ENCODE measurements around the gene TNNC1.
A peak's percentile ranks its signal among the peaks of the same experiment; 100 is the strongest.

Gene TNNC1

DNA sequence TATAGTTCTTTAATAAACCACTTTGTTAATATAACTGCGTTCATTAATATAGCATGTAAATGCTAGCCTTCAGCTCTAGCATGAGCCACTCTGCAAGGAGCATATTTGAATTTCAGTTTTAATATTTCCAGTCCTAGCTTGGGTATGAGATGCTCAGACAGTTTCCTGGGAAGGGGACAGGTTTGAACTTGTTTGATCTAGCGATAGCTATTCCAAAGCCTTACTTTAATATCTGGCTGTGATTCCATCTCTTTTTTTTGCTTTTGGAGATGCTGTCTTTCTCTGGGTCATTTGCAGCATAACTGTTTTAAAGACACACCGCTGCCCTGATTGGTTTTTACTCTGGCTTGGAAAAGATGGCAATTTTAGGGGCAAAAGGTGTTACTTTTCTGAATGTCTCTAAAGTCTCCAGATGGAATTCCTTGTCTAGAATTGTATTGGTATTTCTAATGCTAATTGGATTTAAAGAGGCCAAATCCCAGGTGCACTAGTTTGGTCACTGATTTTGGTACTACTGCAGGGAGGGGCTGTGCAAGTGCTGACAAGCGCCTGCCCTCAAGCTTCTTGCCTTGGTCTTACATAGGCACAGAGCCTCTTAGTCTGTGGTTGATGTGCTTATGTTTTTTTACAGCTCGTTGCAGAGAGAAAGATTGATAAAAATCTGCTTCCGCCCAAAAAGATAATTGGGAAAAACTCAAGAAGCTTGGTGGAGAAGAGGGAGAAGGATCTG is 4.4 kb upstream of the TNNC1 start:
- no peak for DNase-seq (ENCODE audit: low spot score)

DNA sequence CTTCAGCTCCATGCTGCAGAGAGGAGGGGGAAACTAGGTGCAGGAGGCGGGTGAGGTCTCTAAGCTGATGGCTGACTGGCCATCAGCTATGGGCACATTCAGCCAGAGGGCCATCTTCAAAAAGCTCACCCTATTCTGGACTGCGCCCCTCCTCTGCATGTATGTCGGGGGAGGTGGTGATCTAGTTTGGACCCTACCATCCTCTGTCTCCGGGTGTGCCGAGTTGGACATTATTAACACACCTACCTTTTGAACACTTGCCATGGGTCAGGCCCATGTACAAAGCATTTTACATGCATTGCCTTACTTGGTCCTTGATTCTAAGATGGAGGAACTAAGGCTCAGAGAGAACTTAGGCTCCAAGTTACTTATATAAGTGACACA is 3.0 kb upstream of the TNNC1 start:
- DNase-seq (ENCODE audit: low spot score): no peak

DNA sequence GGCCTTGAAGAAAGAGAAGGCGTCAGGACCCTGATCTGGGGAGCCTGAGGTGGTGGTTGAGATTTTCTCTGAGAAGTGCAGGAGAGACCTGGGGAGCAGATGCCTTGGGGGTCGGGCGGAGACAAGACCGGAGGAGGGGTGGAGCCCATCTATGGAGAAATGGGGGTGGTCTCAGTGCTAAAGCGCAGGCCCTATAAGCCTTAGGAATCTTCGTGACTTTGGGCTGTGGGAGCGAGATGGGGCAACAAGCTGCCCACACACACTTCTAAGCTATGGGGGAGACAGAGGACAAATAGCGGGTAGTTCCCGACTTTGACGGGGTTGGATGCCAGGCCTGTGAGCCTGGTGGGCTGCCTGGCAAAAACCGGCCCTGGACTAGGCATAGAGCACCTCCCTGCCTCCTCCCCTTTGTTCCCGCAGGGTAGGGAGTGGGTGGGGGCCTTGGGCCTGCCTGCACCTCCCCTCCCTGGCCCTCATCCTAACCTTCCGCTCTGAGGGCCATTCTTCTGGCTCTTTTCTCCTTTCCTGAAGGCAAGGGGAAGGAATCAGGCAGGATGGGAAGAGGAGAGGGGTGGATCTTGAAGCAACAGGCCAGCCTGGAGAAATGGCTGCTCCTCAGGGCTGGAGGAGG is 2.4 kb upstream of the TNNC1 start:
- DNase-seq (ENCODE audit: low spot score): no peak

DNA sequence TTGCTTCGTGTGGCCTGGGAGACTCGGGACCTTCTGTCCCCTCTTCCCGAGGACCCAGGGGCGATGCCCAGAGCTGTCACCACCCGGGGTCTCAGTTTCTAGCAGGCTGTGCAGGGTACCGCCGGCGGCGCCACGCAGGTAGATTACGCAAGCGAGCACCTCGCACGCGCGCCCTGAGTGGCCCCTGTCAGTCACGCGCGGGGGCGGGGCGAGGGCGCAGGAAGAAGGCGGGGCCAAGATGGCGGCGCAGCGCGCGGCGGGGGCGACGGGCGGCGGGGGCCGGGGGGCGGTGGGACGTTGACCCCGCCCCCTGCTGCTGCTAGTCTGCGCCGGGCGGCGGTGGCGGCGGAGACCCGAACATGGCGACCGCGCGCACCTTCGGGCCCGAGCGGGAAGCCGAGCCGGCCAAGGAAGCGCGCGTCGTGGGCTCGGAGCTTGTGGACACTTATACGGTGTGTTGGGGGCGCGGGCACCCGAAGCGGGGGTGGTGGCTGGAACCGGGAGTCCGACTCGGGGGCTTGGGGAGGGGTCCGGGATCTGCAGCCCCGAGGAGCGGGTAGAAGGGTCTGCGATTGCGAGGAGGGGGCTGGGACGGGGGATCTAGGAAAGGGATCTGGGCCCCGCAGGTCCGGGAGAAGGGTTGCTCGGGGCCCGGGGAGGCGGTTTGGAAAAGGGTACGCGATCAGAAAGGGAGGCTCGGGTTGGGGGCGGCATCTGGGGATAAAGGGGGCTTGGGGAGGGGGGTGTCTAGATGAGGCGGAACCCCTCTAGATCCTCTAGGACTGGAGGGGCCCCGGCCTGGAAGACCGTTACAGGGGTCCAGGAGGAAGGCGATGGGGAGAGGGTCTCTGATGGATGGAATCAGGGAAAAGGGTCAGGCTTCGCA is 1.7 kb upstream of the TNNC1 start, which contains the start of gene NISCH:
Gene NISCH, plus strand, starts transcription at position 322 of the 886 bp plus-strand sequence. Its CDS starts 38 bp downstream, at position 360.
- peak; percentile 90 for DNase-seq (ENCODE audit: low spot score)

- DNase-seq (ENCODE audit: low spot score): no peak
Observed at GRCh38 chr3:52454938-52455282, 1.1 kb upstream of the TNNC1 start.

- no peak for DNase-seq (ENCODE audit: low spot score)
Observed at GRCh38 chr3:52454250-52454937, 553 bp upstream of the TNNC1 start.

DNA sequence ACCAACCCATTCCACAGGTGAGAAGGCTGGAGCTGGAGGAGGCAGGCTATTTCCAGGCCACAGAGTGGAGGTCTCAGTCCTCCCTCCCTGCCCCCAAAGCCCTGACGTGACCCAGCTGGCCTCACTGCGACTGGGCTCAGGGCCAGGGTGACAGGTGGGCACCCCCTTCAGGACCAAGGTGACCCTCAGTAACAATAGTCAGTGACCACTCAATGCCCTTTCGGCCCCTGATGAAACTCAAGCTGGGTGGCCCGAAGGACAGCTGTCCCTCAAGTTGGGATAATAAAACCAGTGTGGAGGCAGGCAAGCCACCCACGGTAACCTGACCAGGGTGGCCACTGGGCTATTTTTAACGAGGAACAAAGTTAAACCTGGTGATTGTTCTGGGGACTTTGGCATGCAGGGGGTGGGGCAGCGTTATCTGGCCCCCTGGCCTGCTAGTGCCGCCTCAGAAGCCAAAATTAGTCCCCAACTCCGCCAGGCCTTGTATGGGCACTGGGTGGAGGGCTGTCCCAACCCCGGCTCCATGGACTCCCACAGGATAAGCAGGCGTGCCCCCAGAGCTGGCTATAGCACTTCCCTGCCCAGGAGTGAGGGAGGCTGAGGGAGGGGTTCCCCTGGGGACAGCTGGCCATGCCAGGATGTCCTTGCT is 1.1 kb downstream of the TNNC1 start:
- DNase-seq (ENCODE audit: low spot score): no peak

DNA sequence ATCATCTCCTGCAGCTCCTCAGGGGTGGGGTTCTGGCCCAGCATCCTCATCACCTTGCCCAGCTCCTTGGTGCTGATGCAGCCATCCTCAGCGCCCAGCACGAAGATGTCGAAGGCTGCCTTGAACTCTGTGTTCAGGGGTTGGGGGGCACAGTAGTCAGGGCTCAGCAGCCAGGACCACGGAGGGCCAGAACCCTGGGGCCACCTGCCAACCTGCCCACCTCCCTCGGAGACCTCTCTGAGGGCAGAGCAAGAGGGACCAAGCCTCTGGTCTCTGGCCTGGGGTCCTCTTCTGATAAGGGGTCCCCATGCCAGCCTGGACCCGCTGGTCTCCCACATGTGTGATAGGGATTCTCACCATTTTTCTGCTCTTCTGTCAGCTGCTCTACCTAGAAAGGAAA is 1.7 kb downstream of the TNNC1 start:
- DNase-seq (ENCODE audit: low spot score): no peak

DNA sequence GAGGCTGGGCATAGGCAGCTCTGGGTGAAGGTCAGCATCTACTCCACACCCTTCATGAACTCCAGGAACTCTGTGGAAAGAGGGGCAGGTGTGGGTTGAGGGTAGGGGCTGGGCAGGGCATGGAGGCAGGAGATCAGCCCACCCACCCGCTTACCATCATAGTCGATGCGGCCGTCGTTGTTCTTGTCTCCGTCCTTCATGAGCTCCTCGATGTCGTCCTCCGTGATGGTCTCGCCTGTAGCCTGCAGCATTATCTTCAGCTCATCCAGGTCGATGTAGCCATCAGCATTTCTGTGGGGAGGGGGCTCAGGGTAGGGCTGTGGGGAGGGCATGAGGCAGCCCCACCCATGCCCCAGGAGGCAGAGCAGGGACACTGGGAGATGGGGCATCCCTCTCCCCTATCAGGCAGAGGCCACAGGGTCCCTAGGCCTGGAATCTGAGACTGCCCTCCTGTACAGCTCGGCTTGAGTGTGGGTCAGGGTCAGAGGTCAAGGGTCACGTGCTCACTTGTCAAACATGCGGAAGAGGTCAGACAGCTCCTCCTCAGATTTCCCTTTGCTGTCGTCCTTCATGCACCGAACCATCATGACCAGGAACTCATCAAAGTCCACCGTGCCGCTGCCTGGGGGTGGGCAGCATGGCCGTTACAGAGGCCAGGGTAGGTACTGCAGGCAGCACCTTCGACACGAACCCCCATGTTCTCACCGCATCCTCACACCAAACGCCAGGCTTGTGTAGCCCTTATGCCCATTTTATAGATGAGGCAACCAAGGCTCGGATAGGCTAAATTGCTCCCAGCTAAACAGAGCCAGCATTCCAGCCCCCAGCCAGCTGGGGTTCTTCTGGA is 2.4 kb downstream of the TNNC1 start:
- DNase-seq (ENCODE audit: low spot score): no peak

DNA sequence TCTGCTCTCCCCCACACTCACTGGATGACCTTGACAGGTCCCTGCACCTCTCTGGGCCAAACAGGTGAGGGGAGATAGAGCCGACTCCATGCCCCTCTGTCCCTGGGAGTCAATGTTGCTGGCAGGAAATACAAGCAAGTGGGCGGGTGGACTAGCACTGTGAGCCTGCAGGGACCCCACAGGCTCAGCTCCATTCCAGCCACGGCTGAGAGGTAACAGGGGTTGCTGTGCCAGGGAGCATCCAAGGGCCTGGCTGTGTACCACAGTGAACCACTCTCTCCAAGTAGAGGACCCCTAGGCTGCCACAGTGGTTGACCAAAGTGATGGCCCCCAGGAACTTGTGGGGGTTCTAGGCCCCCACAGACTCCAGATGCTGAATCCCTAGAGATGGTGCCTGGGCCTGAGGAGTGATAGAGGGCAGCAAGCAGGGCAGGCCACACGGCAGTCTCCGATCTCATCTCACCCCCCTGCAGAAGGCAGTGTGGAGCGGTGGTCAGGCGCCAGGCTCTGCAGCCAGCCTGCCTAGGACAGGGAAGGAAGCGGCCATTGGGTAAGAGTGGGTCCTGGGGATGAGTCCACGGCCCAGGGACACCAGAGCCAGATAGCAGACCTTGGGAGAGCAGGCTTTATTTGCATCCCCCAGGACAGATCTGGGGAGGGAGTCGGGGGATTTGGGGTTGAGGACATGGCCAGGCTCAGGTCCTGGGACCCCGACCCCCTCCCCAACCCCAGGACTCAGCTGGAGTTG is 3.2 kb downstream of the TNNC1 start:
- no peak for DNase-seq (ENCODE audit: low spot score)

DNA sequence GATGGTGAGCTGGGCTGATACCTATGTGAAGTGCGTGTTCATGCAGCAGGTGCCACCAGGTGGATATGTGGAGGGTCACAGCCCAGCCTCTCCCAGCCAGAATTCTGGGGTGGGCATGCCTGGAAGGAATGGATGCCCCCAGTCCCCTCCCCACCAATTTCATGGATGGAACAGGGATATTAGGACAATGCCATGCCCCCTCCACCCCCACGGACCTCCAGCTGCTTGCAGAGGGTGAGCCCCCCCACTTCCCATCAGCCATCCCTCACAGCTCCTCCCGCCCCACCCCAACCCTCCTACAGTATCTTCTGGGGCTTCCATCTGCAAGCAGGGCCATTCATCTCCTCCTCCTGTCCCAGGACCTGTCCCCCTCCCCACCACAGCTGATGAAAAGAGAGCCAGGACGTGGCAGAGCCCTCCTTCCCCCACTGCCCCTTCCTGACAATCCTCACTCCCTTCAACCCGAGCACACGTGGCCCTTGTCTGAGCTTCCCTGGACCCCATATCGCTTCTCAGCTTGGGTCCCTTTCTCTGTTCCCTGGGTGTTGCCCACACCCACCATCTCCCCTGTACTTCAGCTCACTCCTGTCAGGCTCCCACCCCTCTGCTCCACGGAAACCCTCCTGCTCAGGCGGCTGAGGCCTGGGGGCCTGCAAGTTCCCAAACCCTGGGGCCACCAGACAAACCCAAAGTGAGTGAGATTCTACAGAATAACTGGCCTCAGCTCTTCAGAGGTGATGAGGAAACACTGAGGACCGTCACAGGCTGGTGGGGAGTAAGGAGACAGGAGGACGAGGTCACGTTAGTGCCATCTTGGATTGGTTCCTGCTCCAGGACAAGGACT is 6.1 kb downstream of the TNNC1 start:
- no peak for DNase-seq (ENCODE audit: low spot score)

GRCh38 chr3:52446631-52447511 is 7.0 kb downstream of the TNNC1 start:
- DNase-seq (ENCODE audit: low spot score): peak; percentile 51

DNA sequence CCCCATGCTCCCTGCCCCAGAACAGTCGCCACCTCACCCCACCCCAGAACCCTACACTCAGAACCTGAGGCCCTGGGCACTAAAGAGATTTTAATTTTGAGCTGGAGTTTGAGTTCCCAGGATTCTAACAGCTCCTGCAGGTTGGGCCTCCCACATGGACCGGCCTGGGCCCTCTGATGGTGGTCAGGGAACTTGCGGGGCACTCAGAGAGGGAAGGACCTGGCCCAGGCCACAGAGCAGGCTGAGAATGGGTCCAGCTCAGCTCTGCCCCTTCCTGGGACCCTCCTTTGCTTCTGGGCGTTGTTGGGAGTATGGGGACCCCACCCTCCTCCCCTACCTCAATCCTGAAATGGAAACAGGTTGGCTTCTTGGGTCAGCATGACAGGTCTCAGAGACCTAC is 7.8 kb downstream of the TNNC1 start:
- DNase-seq (ENCODE audit: low spot score): no peak

- peak; percentile 82 for DNase-seq (ENCODE audit: low spot score)
Observed at GRCh38 chr3:52444860-52445793, 8.7 kb downstream of the TNNC1 start, which contains the start of gene SEMA3G. Gene SEMA3G, minus strand, starts transcription at chr3:52445103. Its CDS starts 76 bp downstream, at chr3:52445027.

- DNase-seq (ENCODE audit: low spot score): no peak
Observed at GRCh38 chr3:52443791-52444687, 9.8 kb downstream of the TNNC1 start.

- DNase-seq (ENCODE audit: low spot score): no peak
Observed at GRCh38 chr3:52443268-52443610, 10.6 kb downstream of the TNNC1 start.

Data from LoVo (cell line).